Stimulated activated naive CD4-positive, alpha-beta T cell (primary cell): ENCODE results near the gene STK11.
A peak's percentile ranks its signal among the peaks of the same experiment; 100 is the strongest.
"Not testable (repeated sequence)": the region's sequence is repeated elsewhere in the genome, so short reads cannot be mapped to it uniquely, and the experiment has no call there.

Experiments used
- DNase-seq, 6 experiments: peaks; one replicate each; lab custom pipeline; 2025; lab: John Stamatoyannopoulos, UW

Gene STK11

DNA sequence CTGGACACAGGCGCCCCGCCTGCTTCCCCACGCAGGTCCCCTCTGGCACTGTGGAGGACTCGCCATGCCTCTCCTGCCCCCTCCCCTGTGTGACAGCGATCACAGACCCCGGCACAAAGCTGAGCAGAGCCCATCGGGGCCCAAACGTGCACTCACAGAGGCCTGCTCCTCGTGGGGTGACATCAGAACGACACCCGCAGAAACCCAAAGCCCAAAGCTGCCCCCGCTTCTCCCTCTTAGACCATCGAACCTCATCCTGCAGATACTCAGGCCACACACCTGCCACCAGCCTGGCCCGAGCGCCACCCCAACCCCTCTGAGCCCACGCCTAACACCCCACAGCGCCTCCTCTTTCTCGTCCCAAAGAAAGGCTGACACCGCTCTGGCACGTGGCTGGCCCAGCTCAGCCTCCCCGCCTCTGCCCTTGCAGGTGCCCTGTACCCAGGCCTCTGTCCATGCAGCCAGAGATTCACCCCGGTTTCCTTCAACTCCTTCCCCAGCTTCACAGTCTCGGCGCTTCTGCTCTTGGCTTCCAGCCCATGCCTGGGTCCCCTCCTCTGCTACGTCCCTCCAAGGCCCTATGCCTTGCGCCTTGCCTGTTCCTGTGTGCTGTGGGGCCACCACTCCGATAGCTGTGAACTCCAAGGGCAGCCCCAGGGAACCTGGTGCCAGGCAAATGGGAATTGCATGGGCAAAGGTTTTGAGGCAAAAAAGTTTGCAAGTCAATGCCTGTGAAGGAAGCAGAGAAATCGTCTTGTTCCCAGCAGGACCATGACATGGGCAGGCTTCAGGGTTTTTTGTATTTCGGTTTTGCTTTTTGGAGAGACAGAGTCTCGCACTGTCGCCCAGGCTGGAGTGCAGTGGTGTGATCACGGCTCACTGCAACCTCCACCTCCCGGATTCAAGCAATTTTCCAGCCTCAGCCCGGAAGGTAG is 33.1 kb downstream of the STK11 start:
- DNase-seq: peak in 1 of 6 experiments; percentile 29

DNA sequence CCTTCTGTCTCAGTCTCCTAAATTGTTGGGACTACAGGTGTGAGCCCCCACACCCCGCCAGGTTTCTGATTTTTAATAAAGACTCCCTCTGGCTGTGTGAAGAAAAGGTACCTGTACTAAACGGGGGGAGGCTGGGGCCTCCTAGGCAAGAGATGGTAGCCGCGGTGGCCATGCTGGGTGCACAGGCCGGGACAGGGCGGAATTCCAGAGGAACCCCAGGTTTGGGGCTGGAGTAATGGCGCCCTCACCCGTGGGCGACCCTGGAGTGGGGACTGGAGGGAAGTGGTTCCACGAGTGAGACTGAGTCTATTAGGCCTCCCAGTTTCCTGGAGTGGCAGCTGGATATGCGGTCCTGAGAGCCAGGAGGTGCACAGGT is 33.8 kb downstream of the STK11 start:
- DNase-seq: no peak

- peak; percentile 87 to 93 (median 92) for DNase-seq
Observed at GRCh38 chr19:1239796-1240737, 34.5 kb downstream of the STK11 start.

DNA sequence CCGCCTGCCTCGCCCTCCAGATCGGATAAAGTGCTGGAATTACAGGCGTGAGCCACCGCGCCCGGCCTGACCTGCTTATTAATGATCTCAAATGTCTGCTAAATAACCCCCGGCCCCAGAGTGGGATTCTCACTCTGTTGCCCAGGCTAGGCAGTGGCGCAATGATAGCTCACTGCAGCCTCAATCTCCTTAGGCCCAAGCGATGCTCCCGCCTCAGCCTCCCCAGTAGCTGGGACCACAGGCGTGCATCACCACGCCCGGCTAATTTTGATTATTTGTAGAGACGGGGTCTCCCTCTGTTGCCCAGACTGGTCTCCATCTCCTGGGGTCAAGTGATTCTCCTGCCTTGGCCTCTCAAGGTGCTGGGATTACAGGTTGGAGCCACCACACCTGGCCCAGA is 35.3 kb downstream of the STK11 start:
- no peak for DNase-seq

DNA sequence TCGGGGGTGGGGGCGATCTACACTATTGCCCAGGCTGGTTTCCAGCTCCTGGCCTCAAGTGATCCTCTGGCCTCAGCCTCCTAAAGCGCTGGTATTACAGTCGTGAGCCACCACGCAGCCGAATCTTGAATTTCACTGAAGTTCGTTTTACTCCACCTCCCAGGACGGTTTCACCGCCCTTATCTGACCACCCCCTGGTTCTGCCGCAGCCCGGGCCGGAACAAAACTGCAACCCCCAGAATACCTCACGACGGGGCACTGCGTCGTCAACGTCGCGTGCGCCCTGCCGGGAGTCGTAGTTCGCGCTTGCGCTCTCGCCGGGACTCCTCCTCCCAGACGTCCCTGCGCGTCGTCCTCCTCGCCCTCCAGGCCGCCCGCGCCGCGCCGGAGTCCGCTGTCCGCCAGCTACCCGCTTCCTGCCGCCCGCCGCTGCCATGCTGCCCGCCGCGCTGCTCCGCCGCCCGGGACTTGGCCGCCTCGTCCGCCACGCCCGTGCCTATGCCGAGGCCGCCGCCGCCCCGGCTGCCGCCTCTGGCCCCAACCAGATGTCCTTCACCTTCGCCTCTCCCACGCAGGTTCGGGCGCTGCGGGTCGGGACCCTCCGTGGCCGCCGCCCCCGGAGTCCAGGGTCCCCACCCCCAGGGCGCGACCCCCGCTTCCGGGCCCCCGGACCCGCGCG is 36.0 kb downstream of the STK11 start, which contains the start of gene ATP5F1D:
Gene ATP5F1D, plus strand, starts transcription at position 335 of the 679 bp plus-strand sequence. Its CDS starts 100 bp downstream, at position 435.
- peak; percentile 70 to 84 (median 79) for DNase-seq

- peak; percentile 71 to 87 (median 80) for DNase-seq
Observed at GRCh38 chr19:1243768-1244692, 38.5 kb downstream of the STK11 start.

GRCh38 chr19:1244693-1245451 is 39.3 kb downstream of the STK11 start:
- DNase-seq: no peak

DNA sequence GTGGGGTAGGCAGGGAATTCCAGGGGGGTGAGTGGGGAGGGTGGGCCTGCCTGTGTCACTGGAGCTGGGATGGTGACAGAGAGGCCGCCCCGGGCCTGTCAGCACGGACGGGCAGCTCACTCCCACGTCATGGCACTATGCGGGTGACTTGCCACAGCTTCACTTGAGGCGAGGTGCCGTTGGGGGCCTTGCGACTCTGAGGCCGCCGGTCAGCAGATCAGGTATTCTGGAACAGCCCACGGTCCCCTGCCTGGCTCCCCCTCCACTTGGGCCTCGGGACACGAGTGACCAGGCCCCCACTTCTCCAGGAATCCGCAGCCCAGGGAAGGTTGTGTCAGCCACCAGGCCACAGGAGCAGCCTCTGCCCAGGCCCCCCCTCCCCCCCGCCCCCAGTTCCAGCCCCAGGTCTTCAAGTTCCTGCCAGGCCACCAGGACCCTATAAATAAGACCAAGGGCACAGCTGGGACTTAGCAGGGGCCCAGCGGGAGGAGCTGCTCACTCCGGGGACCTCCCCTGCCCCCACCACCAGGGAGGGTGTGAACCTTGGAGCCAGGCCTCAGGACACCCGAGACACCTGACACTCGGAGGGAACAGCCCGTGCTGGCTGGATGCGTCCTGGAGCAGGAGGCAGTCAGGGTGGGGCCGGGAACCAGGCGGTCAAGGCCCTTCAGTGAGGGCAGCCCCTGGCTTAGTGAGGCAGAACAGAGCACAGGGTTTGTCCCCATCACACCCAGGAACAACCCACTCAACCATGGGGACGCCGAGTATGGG is 40.1 kb downstream of the STK11 start:
- DNase-seq: no peak

- not testable (repeated sequence) for DNase-seq
Observed at GRCh38 chr19:1246265-1247087, 40.9 kb downstream of the STK11 start.

GRCh38 chr19:1247748-1248138 is 42.2 kb downstream of the STK11 start:
- no peak for DNase-seq

- peak; percentile 49 to 71 (median 66) for DNase-seq
Observed at GRCh38 chr19:1248139-1248785, 42.7 kb downstream of the STK11 start, which contains the start of gene MIDN. Gene MIDN (plus strand): TSS chr19:1248583. CDS start chr19:1250297, 1,714 bp downstream.

DNA sequence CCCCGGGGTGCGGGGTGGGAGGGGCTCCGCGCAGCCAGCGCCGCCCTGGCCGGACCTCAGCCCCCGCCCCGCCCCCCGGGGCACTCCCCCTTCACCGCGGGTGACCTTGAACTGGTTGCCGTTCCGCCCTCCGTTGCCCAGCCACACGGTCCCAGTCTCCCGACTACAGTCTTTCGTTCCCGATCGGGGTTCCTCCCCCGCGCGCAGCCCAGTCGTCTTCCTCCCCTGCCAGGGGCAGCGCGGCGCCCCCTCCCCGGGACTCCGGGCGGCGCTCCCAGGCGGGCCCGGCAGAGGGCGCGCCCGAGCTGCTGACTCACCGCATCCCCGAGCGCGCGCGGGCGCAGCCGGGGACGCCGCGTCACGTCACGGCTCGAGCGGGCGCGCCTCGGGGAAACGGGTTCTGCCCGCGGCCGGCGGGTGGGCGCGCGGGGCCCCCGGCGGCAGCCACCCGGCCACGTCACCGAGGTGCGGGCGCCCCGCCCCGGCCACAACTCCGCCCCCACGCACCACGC is 43.3 kb downstream of the STK11 start:
- DNase-seq: peak; percentile 77 to 92 (median 85)

GRCh38 chr19:1249298-1249989 is 43.9 kb downstream of the STK11 start:
- peak; percentile 92 to 96 (median 94) for DNase-seq

DNA sequence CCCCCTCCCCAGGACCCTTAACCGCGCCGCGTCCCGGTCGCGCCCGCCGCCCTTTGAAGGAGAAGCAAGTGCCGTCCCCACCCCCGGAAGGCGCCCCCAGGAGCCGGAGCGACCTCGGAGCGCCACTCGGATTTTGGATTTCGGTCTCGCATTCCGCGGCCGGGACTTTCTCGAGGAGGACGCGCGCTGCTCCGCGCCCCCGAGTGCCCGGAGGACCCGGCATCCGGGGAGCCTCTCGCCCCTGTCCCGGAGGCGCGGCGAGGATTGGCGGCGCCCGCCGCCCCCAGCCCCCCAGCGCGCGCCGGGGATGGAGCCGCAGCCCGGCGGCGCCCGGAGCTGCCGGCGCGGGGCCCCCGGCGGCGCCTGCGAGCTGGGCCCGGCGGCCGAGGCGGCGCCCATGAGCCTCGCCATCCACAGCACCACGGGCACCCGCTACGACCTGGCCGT is 44.4 kb downstream of the STK11 start:
- no peak for DNase-seq

GRCh38 chr19:1250437-1251260 is 45.1 kb downstream of the STK11 start:
- peak; percentile 53 to 83 (median 68) for DNase-seq
